Measurements from ENCODE around the gene SFTPA2.
"Not testable (repeated sequence)": the region's sequence is repeated elsewhere in the genome, so short reads cannot be mapped to it uniquely, and the experiment has no call there.

SFTPA2 gene

GRCh38 chr10:79542626-79543025 lies 17.6 kb downstream of the SFTPA2 start:
- TF ChIP-seq REST (IDR thresholded peaks at IDR 0.05; ENCODE audit: insufficient read depth in 1 of 2, low read depth in 2 of 2, low read length in 2 of 2) (no peak), POLR2AphosphoS5 (IDR thresholded peaks at IDR 0.05; ENCODE audit: low read depth, low read length) (no peak), SIN3A (IDR thresholded peaks at IDR 0.05; ENCODE audit: borderline replicate concordance, insufficient read depth, low read length) (no peak), TAF1 (IDR thresholded peaks at IDR 0.05; ENCODE audit: borderline replicate concordance, insufficient read depth, low read length) (no peak), FOXP2 (optimal IDR thresholded peaks at IDR 0.05; ENCODE audit: borderline replicate concordance, extremely low read depth, extremely low read length, insufficient read depth) (no peak)

- not testable (repeated sequence) for TF ChIP-seq REST (IDR thresholded peaks at IDR 0.05; ENCODE audit: insufficient read depth in 1 of 2, low read depth in 2 of 2, low read length in 2 of 2); TAF1 (IDR thresholded peaks at IDR 0.05; ENCODE audit: borderline replicate concordance, insufficient read depth, low read length); FOXP2 (optimal IDR thresholded peaks at IDR 0.05; ENCODE audit: borderline replicate concordance, extremely low read depth, extremely low read length, insufficient read depth)
Observed at GRCh38 chr10:79511891-79512583, 48.2 kb downstream of the SFTPA2 start, which contains the start of gene EIF5AL1. Gene EIF5AL1 (plus strand): TSS chr10:79512533. CDS start chr10:79512650, 117 bp downstream.

GRCh38 chr10:79507440-79508167 lies 52.6 kb downstream of the SFTPA2 start:
- TF ChIP-seq REST (IDR thresholded peaks at IDR 0.05; ENCODE audit: insufficient read depth in 1 of 2, low read depth in 2 of 2, low read length in 2 of 2) (no peak), POLR2AphosphoS5 (IDR thresholded peaks at IDR 0.05; ENCODE audit: low read depth, low read length) (no peak), SIN3A (IDR thresholded peaks at IDR 0.05; ENCODE audit: borderline replicate concordance, insufficient read depth, low read length) (no peak), FOXP2 (optimal IDR thresholded peaks at IDR 0.05; ENCODE audit: borderline replicate concordance, extremely low read depth, extremely low read length, insufficient read depth) (no peak), TAF1 (IDR thresholded peaks at IDR 0.05; ENCODE audit: borderline replicate concordance, insufficient read depth, low read length) (no peak)

Data from PFSK-1 (cell line).